CD4-positive, alpha-beta T cell (primary cell): ENCODE results near the gene CEP170B. TPM values are rescaled to one million over a fixed set of nuclear protein-coding genes. Genes with fewer than 3 reads are reported as not detected.
"Not testable (repeated sequence)": the region's sequence is repeated elsewhere in the genome, so short reads cannot be mapped to it uniquely, and the experiment has no call there.

Experiments used
- ATAC-seq: fragments of 200-7000 bp; cut with Tn5 transposase; one replicate; pipeline ENCODE4 v1.10.0; 2022; ENCODE audit warnings: mild to moderate bottlenecking; ENCODE audit not compliant: poor library complexity
- CTCF ChIA-PET: fragments of 350-600 bp; sonication (Branson Sonifier 250); formaldehyde crosslinking; loops from one replicate; lab custom pipeline; 2021; ENCODE audit warnings: antibody characterized with exemption, inconsistent platforms; lab: Charles Lee
- POLR2A ChIA-PET: fragments of 350-600 bp; sonication (Branson Sonifier 250); formaldehyde crosslinking; loops from one replicate; lab custom pipeline; 2021; ENCODE audit warnings: antibody characterized with exemption, inconsistent platforms; lab: Charles Lee
- DNase-seq, 14 experiments: peaks; one replicate each; pipeline ENCODE4 v3.0.0-alpha.2; 2013 to 2020; ENCODE audit warnings: mixed read lengths in 2 of 14
- H3K27ac ChIP-seq, 2 donors: one replicate each; pipeline versions ENCODE4 v1.5.1 to v1.7.0; 2013; ENCODE audit warnings: low read length in 2 of 2, low read depth in 1 of 2, mild to moderate bottlenecking in 1 of 2
- H3K27me3 ChIP-seq, 2 experiments: 1 replicate in 1 of 2; 2 replicates in 1 of 2; pipeline versions ENCODE4 v1.6.1 to v1.7.0; 2013; ENCODE audit warnings: low read length in 2 of 2, control low read depth in 1 of 2, mild to moderate bottlenecking in 1 of 2, moderate library complexity in 1 of 2; ENCODE audit not compliant: insufficient read depth in 2 of 2, control insufficient read depth in 1 of 2
- H3K36me3 ChIP-seq: one replicate; pipeline ENCODE4 v1.6.1; 2013; ENCODE audit warnings: low read length, control low read depth; ENCODE audit not compliant: insufficient read depth
- H3K4me1 ChIP-seq: one replicate; pipeline ENCODE4 v1.6.1; 2013; ENCODE audit warnings: low read length, control low read depth; ENCODE audit not compliant: insufficient read depth
- H3K4me3 ChIP-seq: one replicate; pipeline ENCODE4 v1.5.1; 2013; ENCODE audit warnings: mild to moderate bottlenecking, low read length, moderate library complexity
- H3K9me3 ChIP-seq, 2 experiments: 1 replicate in 1 of 2; 2 replicates in 1 of 2; pipeline versions ENCODE4 v1.6.1 to v1.7.0; 2013; ENCODE audit warnings: low read length in 2 of 2, mild to moderate bottlenecking in 2 of 2, control low read depth in 1 of 2, moderate library complexity in 1 of 2; ENCODE audit not compliant: control insufficient read depth in 1 of 2, insufficient read depth in 1 of 2
- H3K27ac Mint-ChIP-seq: one replicate; pipeline ENCODE4 v1.8.0; 2020; ENCODE audit warnings: mixed read lengths
- H3K27me3 Mint-ChIP-seq: one replicate; pipeline ENCODE4 v1.8.0; 2021; ENCODE audit warnings: mixed read lengths
- H3K36me3 Mint-ChIP-seq: one replicate; pipeline ENCODE4 v1.8.0; 2021; ENCODE audit warnings: low read depth, mixed read lengths
- H3K4me1 Mint-ChIP-seq: one replicate; pipeline ENCODE4 v1.8.0; 2021; ENCODE audit warnings: low read depth, mixed read lengths
- H3K4me3 Mint-ChIP-seq: one replicate; pipeline ENCODE4 v1.8.0; 2020; ENCODE audit warnings: mild to moderate bottlenecking, mixed read lengths
- H3K9me3 Mint-ChIP-seq: one replicate; pipeline ENCODE4 v1.8.0; 2020; ENCODE audit warnings: mixed read lengths
- intact Hi-C, 2 experiments: fragments of 100-400 bp; cut with DNase I in 1 of 2; cut with micrococcal nuclease in 1 of 2; formaldehyde crosslinking; loops; one replicate each; pipeline versions ENCODE4 v1.15.1 to v1.9.0; 2023 to 2025; cut with DNase I, micrococcal nuclease
- total RNA-seq, 174 experiments: library from RNA in 2 of 174; stranded (reverse) in 2 of 174; gene quantifications; one replicate each; pipeline ENCODE4 v1.2.3 and lab custom pipeline; 2021 to 2026
- TF ChIP-seq, protein P1 (sequence below): fragments of 200-600 bp; IDR thresholded peaks from one replicate; pipeline ENCODE4 v1.8.0; 2022; ENCODE audit warnings: antibody characterized with exemption, mild to moderate bottlenecking

The CEP170B gene
- total RNA-seq, 2 experiments from 2014 or later: 4.4 to 4.7 TPM

DNA sequence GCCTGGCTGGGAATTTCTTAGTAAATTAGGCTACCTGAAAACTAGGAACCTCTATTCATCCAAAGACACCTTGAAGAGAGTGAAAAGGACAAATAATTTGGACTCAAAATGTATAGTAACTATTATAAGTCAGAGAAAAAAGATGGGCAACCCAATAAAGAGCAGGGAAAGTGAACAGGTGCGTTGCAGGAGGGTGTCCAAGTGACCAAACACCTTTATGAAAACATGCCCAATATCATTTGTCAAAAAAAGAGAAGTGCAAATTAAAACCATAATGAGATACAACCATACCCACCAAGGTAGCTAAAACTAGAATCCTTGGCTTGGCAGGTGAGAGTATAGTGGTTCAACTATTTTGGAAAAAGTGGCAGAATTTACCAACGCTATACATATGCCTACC lies 34.7 kb downstream of the CEP170B start:
- H3K27me3 ChIP-seq: peaks cover 2 to 5% of the 10 kb centered on the region in 2 experiments
- TF ChIP-seq, protein P1, sequence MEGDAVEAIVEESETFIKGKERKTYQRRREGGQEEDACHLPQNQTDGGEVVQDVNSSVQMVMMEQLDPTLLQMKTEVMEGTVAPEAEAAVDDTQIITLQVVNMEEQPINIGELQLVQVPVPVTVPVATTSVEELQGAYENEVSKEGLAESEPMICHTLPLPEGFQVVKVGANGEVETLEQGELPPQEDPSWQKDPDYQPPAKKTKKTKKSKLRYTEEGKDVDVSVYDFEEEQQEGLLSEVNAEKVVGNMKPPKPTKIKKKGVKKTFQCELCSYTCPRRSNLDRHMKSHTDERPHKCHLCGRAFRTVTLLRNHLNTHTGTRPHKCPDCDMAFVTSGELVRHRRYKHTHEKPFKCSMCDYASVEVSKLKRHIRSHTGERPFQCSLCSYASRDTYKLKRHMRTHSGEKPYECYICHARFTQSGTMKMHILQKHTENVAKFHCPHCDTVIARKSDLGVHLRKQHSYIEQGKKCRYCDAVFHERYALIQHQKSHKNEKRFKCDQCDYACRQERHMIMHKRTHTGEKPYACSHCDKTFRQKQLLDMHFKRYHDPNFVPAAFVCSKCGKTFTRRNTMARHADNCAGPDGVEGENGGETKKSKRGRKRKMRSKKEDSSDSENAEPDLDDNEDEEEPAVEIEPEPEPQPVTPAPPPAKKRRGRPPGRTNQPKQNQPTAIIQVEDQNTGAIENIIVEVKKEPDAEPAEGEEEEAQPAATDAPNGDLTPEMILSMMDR: no peak
- POLR2A ChIA-PET: no interaction called here
- DNase-seq (no peak), ATAC-seq (no peak)
- no peak overlapping the region for H3K27ac Mint-ChIP-seq
- H3K4me3 ChIP-seq: no peak overlapping the region
- peaks cover 16% of the 10 kb centered on the region for H3K27me3 Mint-ChIP-seq
- CTCF ChIA-PET: no interaction called here
- no peaks in the 10 kb centered on the region for H3K9me3 Mint-ChIP-seq
- H3K27ac ChIP-seq: no peak overlapping the region
- H3K36me3 Mint-ChIP-seq: no peaks in the 10 kb centered on the region
- no peak overlapping the region for H3K4me3 Mint-ChIP-seq
- no peaks in the 10 kb centered on the region for H3K9me3 ChIP-seq
- intact Hi-C loops: no loop called here
- no peaks in the 10 kb centered on the region for H3K4me1 ChIP-seq
- H3K4me1 Mint-ChIP-seq: peaks cover 4% of the 10 kb centered on the region
- H3K36me3 ChIP-seq: no peaks in the 10 kb centered on the region

DNA sequence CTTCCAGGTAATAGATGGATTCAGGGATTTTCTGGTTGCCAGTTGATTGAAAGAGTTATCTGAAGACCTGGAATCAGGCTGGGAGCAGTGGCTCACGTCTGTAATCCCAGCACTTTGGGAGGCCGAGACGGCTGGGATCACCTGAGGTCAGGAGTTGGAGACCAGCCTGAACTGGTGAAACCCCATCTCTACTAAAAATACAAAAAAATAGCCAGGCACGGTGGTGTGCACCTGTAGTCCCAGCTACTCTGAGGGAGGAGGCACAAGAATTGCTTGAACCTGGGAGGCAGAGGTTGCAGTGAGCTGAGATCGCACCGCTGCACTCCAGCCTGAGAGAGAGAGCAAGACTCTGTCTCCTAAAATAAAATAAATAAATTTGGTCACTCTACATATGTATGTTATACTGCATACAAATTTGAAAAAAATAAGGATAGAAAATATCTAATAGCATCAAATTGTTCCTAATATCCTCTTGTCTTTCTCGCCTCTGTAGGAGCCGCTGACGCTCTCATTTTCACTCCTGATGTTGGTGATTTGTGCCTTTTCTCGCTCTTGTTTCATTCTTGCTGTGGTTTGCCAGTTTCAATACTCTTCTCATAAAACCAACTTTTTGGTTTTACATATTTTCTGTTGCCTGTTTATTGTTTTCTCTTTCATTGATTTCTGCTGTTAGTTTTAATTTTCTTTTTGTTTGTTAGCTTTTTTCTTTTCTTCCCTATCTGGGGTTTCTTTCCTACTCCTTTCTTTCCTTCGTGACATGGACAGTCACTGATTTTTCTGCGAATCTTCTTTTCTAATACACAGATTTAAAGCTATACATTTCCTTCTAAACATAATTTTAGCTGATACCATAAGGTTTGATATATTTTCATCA lies 35.8 kb downstream of the CEP170B start:
- Histone ChIP-seq H3K9me3 (no peaks in the 10 kb centered on the region), H3K4me1 (no peaks in the 10 kb centered on the region), H3K36me3 (no peaks in the 10 kb centered on the region), H3K27me3 (peaks cover 4 to 5% of the 10 kb centered on the region in 2 experiments), H3K27ac (no peak overlapping the region), H3K4me3 (no peak overlapping the region)
- CTCF ChIA-PET: no interaction called here
- no peak overlapping the region for H3K27ac Mint-ChIP-seq
- H3K36me3 Mint-ChIP-seq: no peaks in the 10 kb centered on the region
- intact Hi-C loops: no loop called here
- POLR2A ChIA-PET: no interaction called here
- H3K27me3 Mint-ChIP-seq: peaks cover 17% of the 10 kb centered on the region
- no peaks in the 10 kb centered on the region for H3K9me3 Mint-ChIP-seq
- TF ChIP-seq, protein P1: no peak
- H3K4me3 Mint-ChIP-seq: no peak overlapping the region
- no peak for ATAC-seq
- DNase-seq: no peak
- H3K4me1 Mint-ChIP-seq: peaks cover 4% of the 10 kb centered on the region

DNA sequence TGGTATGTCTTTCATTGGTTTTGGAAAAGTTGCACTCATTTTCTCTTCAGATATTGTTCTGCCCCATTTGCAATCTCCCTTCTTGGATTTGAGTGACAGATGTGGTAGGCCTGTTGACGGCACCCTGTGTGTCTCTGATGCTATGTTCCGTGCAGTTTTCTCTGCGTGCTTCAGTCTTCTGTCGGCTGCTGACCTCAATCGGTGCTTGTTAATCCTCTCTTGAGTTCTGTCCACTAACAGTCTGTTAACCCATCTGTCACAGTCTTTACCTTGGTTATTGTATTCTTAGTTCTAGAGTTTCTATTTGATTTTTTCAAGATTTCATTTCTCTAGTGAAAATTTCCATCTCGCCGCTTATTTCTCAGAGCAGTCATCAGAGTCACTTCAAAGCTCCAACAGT lies 38.9 kb downstream of the CEP170B start:
- CTCF ChIA-PET: no interaction called here
- TF ChIP-seq, protein P1: no peak
- Mint-ChIP-seq H3K27ac (no peak overlapping the region), H3K27me3 (peaks cover 34% of the 10 kb centered on the region), H3K4me3 (no peak overlapping the region), H3K36me3 (no peaks in the 10 kb centered on the region), H3K4me1 (no peaks in the 10 kb centered on the region), H3K9me3 (no peaks in the 10 kb centered on the region)
- DNase-seq: no peak
- no peaks in the 10 kb centered on the region for H3K9me3 ChIP-seq
- no peak overlapping the region for H3K27ac ChIP-seq
- no peak for ATAC-seq
- no peaks in the 10 kb centered on the region for H3K4me1 ChIP-seq
- no peak overlapping the region for H3K4me3 ChIP-seq
- peaks cover 4 to 5% of the 10 kb centered on the region in 2 experiments for H3K27me3 ChIP-seq
- no peaks in the 10 kb centered on the region for H3K36me3 ChIP-seq
- intact Hi-C loops: no loop called here
- POLR2A ChIA-PET: no interaction called here

DNA sequence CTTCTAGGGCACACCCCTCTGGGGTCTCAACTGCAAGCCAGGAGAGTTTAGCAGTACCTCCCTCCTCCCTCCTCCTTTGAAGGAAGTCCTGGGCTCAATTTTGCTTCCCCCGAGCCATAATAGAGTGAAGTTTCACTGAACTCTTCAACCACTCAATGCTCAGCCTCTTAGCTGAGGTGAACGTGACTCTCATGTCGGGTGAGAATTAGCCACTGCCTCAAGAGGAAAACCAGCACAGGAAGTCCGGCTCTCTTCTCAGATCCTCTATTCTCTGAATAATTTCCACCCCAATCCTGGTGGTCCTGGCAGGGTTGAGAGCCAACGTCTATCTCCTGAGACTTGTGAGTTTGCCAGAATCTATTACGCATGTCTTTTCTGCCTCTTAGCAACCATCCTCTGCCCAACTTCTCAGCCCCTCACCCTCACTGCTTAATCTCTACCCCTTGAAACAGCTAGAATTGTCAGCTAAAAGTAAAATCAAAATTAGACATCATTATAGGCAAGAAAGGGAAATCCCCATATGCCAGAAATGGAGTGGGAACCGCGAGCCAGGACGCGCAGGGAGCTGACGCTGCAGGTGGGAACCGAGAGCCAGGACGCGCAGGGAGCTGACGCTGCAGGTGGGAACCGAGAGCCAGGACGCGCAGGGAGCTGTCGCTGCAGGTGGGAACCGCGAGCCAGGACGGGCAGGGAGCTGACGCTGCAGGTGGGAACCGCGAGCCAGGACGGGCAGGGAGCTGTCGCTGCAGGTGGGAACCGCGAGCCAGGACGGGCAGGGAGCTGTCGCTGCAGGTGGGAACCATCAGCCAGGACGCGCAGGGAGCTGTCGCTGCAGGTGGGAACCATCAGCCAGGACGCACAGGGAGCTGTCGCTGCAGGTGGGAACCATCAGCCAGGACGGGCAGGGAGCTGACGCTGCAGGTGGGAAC lies 39.8 kb downstream of the CEP170B start:
- POLR2A ChIA-PET, H3K4me3 Mint-ChIP-seq, H3K36me3 Mint-ChIP-seq, H3K4me3 ChIP-seq, H3K27ac ChIP-seq, H3K27me3 ChIP-seq, H3K9me3 ChIP-seq, CTCF ChIA-PET, H3K4me1 ChIP-seq, H3K36me3 ChIP-seq, intact Hi-C loops, H3K27ac Mint-ChIP-seq, ATAC-seq, H3K4me1 Mint-ChIP-seq, DNase-seq, H3K9me3 Mint-ChIP-seq: not testable (repeated sequence)
- peaks cover 38% of the 10 kb centered on the region for H3K27me3 Mint-ChIP-seq

DNA sequence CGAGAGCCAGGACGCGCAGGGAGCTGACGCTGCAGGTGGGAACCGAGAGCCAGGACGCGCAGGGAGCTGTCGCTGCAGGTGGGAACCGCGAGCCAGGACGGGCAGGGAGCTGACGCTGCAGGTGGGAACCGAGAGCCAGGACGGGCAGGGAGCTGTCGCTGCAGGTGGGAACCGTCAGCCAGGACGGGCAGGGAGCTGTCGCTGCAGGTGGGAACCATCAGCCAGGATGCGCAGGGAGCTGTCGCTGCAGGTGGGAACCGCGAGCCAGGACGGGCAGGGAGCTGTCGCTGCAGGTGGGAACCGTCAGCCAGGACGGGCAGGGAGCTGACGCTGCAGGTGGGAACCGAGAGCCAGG lies 40.5 kb downstream of the CEP170B start:
- H3K27ac Mint-ChIP-seq, H3K4me1 ChIP-seq, CTCF ChIA-PET, H3K9me3 ChIP-seq, H3K9me3 Mint-ChIP-seq, ATAC-seq, H3K36me3 Mint-ChIP-seq, intact Hi-C loops, DNase-seq, POLR2A ChIA-PET, H3K27me3 ChIP-seq, H3K36me3 ChIP-seq, H3K4me3 ChIP-seq, H3K4me3 Mint-ChIP-seq, H3K27ac ChIP-seq, H3K4me1 Mint-ChIP-seq: not testable (repeated sequence)
- peaks cover 43% of the 10 kb centered on the region for H3K27me3 Mint-ChIP-seq
